Measurements from ENCODE around the gene LRBA.
"Not testable (repeated sequence)": the region's sequence is repeated elsewhere in the genome, so short reads cannot be mapped to it uniquely, and the experiment has no call there.

The LRBA gene, protein sequence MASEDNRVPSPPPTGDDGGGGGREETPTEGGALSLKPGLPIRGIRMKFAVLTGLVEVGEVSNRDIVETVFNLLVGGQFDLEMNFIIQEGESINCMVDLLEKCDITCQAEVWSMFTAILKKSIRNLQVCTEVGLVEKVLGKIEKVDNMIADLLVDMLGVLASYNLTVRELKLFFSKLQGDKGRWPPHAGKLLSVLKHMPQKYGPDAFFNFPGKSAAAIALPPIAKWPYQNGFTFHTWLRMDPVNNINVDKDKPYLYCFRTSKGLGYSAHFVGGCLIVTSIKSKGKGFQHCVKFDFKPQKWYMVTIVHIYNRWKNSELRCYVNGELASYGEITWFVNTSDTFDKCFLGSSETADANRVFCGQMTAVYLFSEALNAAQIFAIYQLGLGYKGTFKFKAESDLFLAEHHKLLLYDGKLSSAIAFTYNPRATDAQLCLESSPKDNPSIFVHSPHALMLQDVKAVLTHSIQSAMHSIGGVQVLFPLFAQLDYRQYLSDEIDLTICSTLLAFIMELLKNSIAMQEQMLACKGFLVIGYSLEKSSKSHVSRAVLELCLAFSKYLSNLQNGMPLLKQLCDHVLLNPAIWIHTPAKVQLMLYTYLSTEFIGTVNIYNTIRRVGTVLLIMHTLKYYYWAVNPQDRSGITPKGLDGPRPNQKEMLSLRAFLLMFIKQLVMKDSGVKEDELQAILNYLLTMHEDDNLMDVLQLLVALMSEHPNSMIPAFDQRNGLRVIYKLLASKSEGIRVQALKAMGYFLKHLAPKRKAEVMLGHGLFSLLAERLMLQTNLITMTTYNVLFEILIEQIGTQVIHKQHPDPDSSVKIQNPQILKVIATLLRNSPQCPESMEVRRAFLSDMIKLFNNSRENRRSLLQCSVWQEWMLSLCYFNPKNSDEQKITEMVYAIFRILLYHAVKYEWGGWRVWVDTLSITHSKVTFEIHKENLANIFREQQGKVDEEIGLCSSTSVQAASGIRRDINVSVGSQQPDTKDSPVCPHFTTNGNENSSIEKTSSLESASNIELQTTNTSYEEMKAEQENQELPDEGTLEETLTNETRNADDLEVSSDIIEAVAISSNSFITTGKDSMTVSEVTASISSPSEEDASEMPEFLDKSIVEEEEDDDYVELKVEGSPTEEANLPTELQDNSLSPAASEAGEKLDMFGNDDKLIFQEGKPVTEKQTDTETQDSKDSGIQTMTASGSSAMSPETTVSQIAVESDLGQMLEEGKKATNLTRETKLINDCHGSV (N-terminal part only)

DNA sequence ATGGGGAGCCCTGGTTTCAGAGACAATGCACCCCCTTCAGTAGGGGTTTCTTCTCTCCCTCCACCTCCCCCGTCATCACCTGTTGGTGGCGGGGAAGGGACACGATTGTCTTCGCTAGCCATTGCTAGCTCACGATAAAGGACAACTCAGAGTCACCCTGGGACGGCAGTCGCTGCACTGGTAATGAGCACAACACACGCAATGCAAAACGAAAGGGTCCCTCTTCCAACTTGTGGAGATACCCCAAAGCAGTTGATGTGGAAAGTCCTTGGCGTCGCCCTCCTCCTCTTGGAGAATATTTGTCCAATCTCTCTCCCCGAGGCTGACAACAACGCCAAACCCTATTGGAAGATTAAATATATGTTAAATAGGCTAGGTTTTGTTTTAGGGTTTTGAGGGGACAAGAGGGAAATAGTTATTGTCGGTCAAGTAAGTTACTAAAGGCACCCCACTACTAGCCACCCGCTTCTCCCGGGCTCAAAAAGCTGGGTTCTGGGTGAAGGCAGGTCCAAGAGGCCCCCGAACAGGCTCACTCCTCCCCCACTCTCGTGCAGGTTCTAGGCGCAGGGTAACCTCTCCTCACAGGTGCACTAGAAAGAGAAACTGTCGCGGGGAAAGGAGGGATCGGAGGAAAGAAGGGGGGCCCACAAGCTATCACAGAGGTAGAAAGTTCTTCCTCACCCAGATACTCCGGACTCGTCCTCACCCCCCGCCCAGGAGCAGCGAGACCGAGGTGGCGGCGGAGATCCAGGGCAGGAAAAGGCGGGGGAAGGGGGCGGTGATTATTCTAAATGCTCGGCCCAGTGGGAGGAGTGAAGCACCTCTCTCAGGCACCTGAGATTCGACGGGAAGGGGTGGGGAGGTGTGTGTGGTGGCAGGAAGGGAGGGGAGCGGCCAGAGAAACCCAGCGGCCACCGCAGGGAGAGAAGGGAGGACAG lies at the start of gene LRBA:
Gene LRBA (minus strand): TSS at position 764 of the 938 bp plus-strand sequence. CDS start 642 bp downstream, at position 122.
- no peak for DNase-seq

DNA sequence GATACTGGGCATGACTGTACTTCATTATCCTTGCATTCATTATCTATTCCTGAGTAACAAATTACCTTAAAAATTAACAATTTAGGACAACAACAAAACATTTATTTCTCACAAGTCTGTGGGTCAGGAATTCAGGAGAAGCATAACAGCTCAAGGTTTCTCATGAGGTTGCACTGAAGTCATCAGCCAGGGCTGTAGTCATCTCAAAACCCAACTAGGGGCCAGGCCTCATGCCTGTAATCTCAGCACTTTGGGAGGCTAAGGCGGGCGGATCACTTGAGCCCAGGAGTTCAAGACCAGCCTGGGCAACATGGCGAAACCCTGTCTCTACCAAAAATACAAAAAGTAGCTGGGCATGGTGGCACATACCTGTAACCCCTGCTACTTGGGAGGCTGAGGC lies 48.1 kb upstream of the LRBA start:
- DNase-seq, result not testable (repeated sequence)

DNA sequence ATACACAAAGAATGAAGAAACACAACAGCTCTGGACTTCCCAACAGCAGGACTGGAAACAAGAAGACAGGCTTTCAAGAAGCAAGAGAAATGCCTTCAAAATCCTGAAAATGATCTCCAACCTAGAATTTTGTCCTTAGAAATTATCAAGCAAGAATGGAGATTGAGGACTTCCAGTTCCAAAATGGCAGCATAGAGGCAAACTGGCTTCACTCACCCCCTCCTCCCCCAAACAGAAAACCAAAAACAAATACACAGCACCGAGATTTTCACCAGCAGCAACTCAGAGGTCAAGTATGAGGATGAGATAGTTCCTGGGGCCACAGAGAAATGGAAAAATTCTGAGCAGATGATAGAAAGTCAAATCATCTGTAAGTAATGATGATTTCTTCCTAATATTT lies 40.5 kb upstream of the LRBA start:
- no peak for DNase-seq

DNA sequence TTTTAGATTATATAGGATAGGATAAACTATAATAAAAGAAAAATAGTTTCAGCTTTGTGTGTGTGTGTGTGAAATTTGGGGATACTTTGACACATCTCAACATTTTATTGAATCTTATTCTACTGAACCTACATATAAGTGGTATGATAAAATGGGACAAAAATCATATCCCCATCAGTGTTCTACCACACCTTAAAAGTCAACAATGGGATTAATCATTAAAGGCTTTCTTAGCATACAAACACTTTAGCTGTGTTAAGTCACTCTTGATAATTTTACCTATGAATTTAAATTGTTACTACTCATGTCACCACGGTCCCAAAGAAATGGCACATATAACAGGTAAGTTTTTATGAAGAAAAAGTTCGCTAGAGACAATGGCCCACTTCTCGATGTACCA lies 37.7 kb upstream of the LRBA start:
- DNase-seq, result no peak

DNA sequence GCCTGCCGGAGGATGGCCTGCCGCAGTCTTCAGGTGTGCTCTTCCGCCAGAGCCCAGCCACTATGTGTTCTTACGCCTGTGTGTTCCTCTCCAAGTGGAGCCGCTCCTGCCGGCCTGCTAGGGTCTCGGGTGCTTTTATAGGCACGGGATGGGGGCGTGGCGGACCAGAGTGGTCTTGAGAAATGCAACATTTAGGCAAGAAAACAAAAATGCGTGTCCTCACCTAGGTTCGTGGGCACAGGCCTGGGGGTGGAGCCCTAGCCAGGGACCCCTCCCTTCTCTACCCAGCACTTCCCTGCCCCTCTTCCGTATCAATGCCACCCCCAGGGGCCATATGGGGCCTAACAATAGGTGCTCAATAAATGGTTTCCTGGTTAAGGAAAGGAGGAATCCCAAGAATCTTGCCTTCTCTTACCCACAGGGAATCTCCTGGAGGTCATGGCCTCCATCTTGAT lies 34.4 kb upstream of the LRBA start:
- DNase-seq, result no peak

DNA sequence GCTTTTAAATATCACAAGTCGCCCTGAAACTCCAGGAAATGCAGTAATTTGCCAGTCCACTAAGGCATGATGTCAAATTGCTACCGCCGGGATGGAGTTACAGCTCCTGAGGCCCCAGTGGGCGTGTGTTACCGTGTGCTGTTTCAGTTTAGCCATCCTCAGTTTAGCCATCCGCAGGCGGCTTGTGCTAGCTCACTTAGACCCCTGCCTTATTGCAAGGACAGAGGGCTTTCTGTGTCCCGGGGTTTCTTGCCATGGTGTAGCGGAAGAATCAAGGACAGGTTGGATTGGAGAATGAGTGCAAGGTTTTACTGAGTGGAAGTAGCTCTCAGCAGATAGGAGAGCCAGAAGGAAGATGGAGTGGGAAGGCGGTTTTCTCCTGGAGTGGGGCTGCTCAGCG lies 33.8 kb upstream of the LRBA start:
- DNase-seq, result no peak

DNA sequence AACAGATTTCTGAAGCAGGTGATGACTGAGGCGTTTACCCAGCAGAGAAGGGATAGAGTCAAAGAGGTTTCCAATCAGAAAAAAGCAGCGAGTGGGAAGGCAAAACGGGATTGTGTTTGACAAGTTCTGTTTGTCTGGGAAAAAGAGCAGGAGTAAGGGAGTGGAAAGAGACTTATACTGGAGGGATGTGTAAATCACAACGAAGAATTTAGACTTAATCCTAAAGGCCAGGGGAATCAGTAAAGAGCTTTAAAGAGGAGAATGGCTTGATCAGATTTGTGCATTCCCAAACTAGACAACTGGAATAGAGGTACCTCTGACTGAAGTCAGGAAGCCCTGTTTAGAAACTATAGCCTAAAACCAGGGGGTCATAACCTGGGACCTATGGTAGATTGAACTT lies 31.5 kb upstream of the LRBA start:
- DNase-seq, result no peak

DNA sequence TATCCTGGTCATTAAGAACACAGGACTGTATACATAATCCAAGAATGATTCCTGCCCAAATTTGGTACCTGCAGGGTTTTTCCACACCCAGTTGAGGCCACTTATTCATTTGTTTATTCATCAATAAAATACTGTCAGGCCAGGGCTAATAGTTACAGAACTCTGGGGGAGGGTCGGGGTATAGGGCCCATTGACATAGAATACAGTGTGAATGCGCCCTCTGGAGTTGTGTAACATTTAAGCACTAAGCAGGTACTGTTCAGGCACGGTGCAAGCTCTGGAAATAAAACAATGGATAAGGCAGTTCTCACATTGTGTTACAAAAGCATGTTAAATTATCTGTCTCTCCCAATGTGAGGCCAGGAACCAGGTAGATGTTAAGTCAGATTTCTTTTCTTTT lies 30.8 kb upstream of the LRBA start:
- no peak for DNase-seq

DNA sequence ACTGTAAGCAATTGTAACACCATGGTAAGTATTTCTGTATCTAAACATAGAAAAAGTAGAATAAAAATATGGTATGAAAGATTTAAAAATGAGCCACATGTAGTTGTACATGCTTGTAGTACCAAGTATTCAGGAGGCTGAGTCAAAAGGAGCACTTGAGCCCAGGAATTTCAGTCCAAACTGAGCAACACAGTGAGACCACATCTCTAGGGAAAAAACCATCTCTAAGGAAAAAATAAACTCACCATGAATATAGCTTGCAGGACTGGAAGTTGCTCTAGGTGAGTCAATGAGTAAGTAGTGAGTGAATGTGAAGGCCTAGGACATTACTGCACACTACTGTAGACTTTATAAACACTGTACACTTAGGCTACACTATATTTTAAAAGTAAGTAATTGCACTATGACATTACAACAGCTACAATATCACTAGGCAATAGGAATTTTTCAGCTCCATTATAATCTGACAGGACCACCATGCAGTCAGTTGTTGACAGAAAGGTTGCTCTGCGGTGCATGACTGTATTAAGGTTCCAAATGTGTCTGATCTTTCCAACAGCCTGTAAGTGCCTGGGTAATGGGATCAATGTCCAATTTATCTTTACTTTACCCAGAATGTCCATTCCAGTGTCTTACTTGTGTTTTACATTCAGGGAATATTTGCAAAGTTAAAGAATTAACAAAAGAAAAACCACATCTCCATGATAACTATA lies 28.9 kb upstream of the LRBA start:
- DNase-seq, result no peak

DNA sequence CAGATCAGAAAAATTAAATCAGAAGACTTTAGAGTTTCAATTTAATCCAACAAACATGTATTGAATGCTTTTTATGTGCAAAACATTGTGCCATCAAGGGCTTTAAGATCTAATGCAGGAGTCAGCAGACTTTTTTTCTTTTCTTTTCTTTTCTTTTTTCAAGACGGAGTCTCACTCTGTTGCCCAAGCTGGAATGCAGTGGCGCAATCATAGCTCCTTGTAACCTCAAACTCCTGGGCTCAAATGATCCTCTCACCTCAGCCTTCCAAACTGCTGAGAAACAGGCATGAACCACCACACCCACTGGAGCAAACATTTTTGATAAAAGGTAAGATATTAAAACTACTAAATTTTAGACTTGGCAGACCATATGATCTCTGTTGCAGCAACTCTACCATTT lies 24.6 kb upstream of the LRBA start:
- DNase-seq, result no peak

DNA sequence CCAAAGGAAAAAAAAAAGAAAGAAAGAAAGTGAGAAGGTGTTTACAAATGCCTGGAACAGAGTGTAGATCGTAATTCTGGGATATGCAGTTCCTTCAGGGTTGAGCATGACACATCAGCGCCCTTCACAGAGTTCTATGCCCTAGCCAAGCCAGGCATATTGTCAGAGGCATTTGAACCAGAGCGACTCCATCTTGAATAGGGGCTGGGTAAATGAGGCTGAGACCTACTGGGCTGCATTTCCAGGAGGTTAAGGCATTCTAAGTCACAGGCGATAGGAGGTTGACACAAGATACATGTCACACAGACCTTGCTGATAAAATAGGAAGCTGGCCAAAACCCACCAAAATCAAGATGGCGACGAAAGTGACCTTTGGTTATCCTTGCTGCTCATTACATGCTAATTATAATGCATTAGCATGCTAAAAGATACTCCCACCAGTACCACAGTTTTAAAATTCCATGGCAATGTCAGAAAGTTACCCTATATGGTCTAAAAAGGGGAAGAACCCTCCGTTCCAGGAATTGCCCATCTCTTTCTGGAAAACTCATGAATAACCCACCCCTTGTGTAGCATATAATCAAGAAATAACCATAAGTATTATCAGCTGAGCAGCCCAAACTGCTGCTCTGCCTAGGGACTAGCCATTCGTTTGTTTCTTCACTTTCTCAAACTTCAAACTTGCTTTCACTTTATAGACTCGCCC lies 23.5 kb upstream of the LRBA start:
- DNase-seq, result no peak

DNA sequence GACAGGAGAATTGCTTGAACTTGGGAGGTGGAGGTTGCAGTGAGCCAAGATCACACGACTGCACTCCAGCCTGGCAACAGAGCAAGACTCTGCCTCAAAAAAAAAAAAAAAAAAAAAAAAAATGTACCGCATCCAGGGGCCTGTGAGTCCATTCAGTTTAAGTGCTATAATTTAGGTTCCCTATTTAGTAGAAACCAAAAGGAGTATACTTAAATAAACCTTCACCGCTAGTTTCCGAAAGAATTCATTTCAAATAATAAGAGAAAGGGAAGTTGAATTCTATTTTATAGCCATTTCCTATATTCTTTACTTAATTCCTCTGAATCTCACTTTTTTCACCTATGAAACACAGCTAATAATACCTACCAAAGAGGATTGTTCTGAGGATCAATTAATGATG lies 20.8 kb upstream of the LRBA start:
- DNase-seq, result no peak

DNA sequence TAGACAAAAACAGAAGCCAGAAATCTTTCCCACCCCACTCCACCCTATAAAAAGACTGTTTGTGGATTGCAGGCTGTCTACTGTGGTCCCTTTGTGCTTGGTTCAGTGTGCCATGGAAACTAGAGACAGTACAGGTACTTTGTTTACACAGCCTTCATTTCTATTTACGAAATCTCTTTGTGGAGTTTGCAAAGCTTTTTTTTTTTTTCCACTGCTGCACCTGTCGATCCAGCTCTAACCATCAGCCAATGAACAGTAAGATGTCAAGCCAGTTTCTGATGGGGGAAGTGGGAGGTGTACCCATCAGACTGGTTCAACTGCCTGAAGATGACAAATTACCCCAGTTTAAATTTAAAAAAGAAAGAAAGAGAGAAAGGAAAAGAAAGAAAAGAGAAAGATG lies 20.2 kb upstream of the LRBA start:
- DNase-seq, result no peak

DNA sequence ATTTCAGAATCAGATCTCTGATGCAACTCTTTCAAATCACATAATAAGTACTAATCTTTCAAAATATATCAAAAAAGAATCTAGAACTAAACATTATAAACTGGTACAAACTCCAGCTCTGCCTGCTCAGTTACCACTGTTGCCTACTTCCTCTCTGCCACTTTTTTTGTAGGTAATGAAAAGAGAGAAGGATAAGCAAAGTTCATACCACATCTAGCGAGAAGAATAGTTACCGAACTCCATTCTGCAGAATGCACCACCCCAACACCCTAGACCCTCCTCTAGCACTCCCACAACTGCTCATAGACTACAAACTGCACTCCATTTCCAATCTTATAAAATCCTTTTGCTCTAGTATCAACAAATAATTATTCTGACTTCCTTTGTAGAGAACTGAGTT lies 19.7 kb upstream of the LRBA start:
- DNase-seq, result no peak

DNA sequence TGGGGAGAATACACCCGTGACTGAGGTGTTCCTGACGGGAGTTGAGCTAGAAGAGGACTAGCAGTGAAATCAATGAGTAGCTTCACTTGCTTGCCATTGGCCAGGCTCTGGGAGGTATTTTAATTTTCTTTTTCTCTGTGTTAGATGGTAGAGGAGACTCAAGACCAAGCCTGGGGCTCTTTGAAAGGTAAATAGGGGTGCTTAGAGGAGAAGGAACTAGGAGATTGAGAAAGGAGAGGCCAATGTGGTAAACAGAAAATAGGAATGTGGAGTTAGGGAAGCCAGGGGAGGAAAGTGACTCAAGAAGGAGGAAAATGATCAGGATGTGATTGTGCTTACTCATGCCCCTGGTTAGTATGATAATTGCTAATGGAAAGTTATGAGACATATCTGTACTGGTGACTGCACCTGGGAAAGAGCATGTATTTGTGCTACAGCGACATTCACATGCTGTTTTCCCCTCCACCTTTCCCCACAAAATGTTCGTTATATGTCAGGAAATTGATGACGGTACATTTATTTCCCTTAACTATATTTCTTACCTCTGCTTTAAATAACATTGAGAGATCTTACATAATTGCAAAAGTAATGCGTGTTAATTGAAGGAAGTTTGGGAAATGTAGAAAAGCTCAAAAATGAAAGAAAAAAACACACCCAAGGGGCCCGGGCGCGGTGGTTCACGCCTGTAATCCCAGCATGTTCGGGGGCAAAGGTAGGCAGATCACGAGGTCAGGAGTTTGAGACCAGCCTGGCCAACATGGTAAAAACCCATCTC lies 16.9 kb upstream of the LRBA start:
- no peak for DNase-seq

DNA sequence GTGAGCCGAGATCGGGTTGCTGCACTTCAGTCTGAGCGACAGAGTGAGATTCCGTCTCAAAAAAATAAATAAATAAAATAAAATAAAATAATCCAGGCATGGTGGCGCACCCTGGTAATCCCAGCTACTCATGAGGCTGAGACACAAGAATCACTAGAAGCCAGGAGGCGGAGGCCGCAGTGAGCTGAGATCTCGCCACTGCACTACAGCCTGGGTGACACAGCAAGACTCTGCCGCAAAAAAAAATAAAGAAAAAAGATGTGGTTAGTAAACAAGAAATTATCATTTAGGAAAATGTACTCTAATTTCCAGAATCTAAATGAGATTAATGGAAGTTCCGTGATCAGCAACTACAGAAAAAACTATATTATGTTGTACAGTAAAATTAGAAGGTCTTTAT lies 14.5 kb upstream of the LRBA start:
- no peak for DNase-seq

DNA sequence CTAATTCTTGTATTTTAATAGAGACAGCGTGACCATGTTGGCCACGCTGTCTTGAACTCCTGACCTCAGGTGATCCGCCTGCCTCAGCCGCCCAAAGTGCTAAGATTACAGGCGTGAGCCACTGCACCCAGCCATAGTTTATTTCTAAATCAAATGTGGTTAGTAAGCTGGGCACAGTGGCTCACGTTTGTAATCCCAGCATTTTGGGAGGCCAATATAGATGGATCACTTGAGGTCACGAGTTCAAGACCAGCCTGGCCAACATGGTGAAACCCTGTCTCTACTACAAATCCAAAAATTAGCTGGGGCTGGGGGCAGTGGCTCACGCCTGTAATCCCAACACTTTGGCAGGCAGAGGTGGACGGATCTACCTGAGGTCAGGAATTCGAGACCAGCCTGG lies 13.9 kb upstream of the LRBA start:
- not testable (repeated sequence) for DNase-seq

DNA sequence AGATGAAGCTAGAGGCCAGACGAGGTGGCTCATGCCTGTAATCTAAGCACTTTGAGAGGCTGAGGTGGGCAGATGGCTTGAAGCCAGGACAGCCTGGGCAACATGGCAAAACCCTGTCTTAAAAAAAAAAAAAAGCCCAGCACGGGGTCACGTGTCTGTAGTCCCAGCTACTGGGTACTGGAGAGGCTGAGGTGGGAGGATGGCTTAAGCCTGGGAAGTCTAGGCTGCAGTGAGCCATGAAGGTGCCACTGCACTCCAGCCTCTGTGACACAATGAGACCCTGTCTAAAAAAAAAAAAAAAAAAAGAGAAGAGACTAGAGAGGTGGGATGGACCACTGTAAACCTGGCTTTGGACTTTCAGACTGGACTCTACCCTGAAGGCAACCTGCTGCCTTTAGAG lies 10.7 kb upstream of the LRBA start:
- no peak for DNase-seq

DNA sequence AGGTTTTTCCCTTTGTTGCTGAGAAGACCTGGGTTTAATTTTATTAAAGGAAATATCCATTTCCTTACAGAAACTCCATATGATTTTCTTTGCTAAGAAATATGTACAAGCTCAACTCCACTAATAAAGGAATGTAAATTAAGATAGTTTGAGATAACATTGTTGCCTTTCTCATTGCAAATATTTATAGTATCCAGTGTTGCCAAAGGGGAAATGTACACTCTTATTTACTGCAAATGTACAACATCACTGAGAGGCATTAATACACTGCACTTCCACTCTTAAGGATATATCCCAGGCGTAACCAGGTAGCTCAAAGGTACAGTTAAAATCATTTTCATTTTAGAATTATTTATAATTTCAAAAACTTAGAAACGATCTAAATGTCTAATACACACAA lies 7.5 kb upstream of the LRBA start:
- DNase-seq, result no peak

Measured in amniotic stem cell (primary cell).